Uterine smooth muscle cell (primary cell): ENCODE measurements around the gene PCDHA4. TPM values are rescaled to one million over a fixed set of nuclear protein-coding genes. Genes with fewer than 3 reads are reported as not detected.

ENCODE experiments used
- total RNA-seq: library from RNA; depleted of rRNA; stranded (reverse); fragments of >200 nt; gene quantifications from 2 replicates; pipeline ENCODE4 v1.2.3, GENCODE V29; 2014

Gene PCDHA4
- 0.11 and 0.62 TPM in 2 replicates for total RNA-seq

DNA sequence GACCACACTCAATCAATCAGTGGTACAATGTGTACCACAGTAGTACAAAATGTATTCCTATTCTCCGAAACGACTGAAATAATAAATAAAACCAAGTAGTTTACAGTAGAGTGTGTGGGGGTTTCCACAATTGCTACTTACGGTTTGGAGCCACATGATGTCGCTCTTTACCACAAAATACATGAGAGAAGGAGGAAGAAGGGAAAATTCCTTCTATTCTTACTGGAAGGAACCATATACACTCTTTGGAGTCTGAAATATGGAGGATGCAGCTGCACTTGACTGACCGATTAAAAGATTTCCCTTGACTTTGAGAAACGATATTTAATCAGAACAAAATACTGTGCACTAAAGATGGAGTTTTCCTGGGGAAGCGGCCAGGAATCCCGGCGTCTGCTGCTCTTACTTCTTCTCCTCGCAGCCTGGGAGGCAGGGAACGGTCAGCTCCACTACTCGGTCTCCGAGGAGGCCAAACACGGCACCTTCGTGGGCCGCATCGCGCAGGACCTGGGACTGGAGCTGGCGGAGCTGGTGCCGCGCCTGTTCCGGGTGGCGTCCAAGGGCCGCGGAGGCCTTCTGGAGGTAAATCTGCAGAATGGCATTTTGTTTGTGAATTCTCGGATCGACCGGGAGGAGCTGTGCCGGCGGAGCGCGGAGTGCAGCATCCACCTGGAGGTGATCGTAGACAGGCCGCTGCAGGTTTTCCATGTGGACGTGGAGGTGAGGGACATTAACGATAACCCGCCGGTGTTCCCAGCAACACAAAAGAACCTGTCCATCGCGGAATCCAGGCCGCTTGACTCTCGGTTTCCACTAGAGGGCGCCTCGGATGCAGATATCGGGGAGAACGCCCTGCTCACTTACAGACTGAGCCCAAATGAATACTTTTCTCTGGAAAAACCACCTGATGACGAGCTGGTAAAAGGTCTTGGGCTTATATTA is at the start of gene PCDHA4:
PCDHA4 (plus strand) TSS at position 235 of the 942 bp plus-strand sequence.

DNA sequence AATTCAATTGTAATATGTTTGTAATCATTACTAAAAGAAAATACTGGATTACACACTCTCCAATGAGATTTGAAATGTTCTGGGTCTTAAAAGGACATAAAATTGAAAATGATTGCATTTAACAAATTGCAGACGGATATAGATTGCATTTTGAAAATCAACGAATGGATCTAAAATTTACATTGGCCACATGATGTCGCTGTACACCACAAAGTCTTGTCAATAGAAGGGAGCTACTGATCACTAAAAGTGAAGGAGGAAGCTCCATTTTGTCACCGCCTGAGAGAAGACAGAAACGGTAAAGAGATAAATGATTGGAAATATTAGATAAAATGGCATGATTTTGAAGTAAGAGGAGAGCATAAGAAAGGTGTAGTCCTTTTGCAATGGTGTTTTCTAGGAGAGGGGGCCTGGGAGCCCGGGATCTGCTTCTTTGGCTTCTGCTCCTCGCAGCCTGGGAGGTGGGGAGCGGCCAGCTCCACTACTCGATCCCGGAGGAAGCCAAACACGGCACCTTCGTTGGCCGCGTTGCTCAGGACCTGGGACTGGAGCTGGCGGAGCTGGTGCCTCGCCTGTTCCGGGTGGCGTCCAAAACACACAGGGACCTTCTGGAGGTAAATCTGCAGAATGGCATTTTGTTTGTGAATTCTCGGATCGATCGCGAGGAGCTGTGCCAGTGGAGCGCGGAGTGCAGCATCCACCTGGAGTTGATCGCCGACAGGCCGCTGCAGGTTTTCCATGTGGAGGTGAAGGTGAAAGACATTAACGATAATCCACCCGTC is 20.8 kb upstream of the PCDHA4 start, which contains the start of gene PCDHA1:
PCDHA1 (plus strand) TSS at position 236 of the 782 bp plus-strand sequence.

DNA sequence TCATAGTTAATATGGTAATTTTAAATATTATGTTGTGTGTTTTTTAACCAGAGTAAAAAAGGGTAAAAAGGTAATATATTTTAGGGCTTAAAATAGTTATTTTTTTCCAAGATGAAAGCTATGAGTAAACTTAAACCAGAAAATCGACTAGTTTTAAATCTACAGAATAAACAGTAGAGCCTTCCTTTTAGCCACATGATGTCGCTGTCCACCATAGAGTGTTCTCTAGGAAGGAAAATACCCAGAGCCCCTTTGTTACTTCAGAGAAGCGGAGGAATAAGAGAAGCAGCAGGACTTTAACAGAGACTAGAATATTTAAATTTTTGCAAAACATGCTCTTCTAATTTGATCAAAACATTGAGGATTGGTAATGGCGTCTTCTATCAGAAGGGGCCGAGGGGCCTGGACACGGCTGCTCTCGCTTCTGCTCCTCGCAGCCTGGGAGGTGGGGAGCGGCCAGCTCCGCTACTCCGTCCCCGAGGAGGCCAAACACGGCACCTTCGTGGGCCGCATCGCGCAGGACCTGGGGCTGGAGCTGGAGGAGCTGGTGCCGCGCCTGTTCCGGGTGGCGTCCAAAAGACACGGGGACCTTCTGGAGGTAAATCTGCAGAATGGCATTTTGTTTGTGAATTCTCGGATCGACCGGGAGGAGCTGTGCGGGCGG is 12.1 kb upstream of the PCDHA4 start, which contains the start of gene PCDHA2:
PCDHA2 (plus strand) TSS at position 258 of the 664 bp plus-strand sequence.

DNA sequence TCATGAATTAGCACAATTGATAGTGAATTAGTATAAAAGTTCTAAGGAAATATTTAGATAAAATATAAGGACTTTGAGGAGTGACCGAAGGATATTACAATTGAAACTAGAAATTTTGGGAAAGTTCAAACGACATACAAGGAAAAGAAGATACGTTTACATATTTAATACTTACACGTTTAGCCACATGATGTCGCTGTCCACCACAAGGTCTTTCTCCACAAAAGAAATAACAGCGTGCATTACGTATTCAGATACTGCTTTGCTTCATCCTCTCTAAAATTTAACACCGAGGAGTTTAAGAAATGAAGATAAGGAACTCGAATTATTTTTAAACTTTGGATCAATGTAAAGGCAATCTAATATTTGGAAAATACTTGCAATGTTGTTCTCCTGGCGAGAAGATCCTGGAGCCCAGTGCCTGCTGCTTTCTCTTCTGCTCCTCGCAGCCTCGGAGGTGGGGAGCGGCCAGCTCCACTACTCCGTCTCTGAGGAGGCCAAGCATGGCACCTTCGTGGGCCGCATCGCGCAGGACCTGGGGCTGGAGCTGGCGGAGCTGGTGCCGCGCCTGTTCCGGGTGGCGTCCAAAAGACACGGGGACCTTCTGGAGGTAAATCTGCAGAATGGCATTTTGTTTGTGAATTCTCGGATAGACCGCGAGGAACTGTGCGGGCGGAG is 5.9 kb upstream of the PCDHA4 start, which contains the start of gene PCDHA3:
PCDHA3 (plus strand) TSS at position 242 of the 678 bp plus-strand sequence.

DNA sequence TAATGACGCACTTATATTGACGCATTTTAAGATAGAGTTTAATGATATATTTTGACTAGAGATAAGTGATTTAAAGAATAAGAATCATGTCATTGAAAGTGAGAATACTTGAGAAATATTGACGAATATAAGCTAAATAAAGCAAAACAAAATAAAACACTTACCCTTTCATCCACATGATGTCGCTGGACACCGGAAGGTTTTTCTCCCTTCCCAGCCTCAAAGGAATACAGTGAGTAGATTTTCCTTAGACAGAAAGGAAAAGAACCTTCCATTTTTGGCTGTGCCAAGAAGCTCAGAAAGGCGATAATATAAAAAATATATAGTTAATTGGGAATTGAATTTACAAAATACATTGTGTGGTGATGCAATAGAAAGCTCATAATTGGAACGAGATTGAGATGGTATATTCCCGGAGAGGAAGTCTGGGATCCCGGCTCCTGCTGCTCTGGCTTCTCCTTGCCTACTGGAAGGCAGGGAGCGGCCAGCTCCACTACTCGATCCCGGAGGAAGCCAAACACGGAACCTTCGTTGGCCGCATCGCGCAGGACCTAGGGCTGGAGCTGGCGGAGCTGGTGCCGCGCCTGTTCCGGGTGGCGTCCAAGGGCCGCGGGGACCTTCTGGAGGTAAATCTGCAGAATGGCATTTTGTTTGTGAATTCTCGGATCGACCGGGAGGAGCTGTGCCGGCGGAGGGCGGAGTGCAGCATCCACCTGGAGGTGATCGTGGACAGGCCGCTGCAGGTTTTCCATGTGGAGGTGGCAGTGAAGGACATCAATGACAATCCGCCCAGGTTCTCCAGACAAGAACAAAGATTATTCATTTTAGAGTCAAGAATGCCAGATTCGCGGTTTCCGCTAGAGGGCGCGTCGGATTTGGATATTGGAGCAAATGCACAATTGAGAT is 14.8 kb downstream of the PCDHA4 start, which contains the start of gene PCDHA5:
PCDHA5 (plus strand) TSS at position 239 of the 906 bp plus-strand sequence.

DNA sequence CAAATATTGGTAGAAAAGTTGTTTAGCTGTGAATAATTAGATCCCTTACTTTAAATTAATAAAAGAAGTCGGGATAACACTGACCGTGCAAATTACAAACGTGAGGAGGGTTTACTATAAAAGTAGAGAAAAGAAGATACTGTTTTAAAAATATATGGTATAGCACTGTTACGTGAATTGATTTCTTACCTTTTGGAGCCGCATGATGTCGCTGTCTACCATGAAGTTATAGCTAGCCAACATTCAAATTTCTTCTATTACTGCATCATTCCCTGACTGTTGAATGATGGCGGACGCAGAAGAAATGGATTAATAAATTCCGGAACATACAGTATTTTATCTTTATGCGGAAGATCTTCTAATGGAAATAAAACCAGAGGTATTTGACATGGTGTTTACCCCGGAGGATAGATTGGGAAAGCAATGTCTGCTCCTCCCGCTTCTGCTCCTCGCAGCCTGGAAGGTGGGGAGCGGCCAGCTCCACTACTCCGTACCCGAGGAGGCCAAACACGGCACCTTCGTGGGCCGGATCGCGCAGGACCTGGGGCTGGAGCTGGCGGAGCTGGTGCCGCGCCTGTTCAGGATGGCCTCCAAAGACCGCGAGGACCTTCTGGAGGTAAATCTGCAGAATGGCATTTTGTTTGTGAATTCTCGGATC is 21.0 kb downstream of the PCDHA4 start, which contains the start of gene PCDHA6:
PCDHA6 (plus strand) TSS at position 257 of the 658 bp plus-strand sequence; CDS start at position 389, 132 bp downstream.

DNA sequence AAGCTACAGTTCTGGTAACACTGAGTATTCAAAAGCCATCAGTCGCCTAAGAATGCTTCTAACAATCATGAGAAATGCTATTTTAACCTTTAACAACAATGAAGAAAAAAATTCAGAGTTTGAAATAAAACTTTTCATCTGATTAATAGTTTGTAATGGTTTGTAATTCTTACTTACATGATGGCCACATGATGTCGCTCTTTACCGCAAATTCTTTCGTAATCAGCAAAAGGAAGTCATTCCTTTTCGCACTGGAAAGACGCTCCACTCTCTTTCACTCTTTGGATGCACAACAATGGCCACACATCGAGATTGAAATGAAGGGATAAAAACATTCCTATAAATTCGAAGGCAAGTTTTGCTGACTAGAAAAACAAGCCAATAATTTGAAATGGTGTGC is 27.1 kb downstream of the PCDHA4 start, which contains the start of gene PCDHA7:
PCDHA7 (plus strand) TSS at position 277 of the 400 bp plus-strand sequence; CDS start at position 392, 115 bp downstream.

DNA sequence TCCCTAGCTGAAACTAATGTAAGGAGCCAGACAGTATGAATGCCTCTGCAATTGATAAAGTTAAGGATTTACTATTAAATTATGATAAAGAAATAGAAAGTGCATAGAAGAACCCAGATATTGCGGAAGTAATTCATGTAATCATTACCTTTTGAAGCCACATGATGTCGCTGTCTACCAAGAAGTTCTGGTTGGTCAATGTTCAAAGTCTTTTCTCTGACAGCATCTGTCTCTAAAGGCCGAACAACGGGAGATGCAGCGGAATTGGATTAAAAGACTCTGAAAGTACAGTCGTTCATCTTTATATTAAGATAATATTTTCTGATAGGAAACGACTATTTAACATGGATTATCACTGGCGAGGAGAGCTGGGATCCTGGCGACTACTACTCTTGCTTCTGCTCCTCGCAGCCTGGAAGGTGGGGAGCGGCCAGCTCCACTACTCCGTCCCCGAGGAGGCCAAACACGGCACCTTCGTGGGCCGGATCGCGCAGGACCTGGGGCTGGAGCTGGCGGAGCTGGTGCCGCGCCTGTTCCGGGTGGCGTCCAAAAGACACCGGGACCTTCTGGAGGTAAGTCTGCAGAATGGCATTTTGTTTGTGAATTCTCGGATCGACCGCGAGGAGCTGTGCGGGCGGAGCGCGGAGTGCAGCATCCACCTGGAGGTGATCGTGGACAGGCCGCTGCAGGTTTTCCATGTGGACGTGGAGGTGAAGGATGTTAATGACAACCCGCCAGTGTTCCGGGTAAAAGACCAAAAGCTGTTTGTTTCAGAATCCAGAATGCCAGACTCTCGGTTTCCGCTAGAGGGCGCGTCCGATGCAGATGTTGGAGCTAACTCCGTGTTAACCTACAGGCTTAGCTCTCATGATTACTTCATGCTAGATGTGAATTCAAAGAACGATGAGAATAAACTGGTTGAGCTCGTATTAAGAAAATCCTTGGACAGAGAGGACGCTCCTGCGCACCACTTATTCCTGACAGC is 34.4 kb downstream of the PCDHA4 start, which contains the start of gene PCDHA8:
PCDHA8 (plus strand) TSS at position 210 of the 985 bp plus-strand sequence; CDS start at position 345, 135 bp downstream.

DNA sequence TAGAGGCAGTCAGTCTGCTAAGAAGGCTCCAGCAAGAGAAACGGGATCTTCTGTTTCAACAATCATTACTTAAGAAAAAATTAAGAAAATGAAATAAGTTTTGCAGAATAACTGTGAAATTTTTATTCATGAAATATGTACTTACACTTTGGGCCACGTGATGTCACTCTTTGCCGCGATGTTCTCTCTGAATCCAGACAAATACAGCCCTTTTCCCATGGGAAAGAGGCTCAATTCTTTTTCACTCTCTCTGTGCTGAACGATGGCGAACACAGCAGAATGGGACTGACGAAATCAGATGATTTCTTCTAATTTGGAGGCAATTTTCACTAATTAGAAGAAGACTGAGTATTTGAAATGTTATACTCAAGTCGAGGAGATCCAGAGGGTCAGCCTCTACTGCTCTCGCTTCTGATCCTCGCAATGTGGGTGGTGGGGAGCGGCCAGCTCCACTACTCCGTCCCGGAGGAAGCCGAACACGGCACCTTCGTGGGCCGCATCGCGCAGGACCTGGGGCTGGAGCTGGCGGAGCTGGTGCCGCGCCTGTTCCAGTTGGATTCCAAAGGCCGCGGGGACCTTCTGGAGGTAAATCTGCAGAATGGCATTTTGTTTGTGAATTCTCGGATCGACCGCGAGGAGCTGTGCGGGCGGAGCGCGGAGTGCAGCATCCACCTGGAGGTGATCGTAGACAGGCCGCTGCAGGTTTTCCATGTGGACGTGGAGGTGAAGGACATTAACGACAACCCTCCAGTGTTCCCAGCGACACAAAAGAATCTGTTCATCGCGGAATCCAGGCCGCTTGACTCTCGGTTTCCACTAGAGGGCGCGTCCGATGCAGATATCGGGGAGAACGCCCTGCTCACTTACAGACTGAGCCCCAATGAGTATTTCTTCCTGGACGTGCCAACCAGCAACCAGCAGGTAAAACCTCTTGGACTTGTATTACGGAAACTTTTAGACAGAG is 41.6 kb downstream of the PCDHA4 start, which contains the start of gene PCDHA9:
PCDHA9 (plus strand) TSS at position 244 of the 964 bp plus-strand sequence; CDS start at position 358, 114 bp downstream.

DNA sequence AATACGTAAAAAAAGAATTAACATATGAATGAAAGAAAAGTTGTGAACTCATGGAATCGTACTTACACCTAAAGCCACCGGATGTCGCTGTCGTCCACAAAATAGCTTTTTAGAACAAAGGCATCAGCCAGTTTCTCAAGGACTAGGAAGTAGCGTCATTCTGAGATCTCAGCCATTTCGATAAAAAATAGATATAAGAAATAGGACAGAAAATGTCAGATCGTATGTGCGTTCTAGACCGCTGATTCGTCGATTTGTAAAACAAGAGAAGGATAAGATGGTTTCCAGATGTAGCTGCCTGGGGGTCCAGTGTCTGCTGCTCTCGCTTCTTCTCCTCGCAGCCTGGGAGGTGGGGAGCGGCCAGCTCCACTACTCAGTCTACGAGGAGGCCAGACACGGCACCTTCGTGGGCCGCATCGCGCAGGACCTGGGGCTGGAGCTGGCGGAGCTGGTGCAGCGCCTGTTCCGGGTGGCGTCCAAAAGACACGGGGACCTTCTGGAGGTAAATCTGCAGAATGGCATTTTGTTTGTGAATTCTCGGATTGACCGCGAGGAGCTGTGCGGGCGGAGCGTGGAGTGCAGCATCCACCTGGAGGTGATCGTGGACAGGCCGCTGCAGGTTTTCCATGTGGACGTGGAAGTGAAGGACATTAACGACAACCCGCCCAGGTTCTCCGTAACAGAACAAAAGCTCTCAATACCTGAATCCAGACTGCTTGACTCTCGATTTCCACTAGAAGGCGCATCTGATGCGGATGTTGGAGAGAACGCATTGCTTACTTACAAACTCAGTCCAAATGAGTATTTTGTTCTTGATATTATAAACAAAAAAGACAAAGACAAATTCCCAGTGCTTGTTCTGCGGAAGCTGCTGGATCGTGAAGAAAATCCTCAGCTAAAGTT is 49.2 kb downstream of the PCDHA4 start, which contains the start of gene PCDHA10:
PCDHA10 (plus strand) TSS at position 126 of the 903 bp plus-strand sequence; CDS start at position 278, 152 bp downstream.

Other genes with a start within 250 kb of the PCDHA4 start
- 43.1 and 49.1 TPM in 2 replicates for gene SRA1, start 249.6 kb upstream of the PCDHA4 start, total RNA-seq
- 17.2 and 26.0 TPM in 2 replicates for gene APBB3, start 242.5 kb upstream of the PCDHA4 start, total RNA-seq
- 15.0 and 21.6 TPM in 2 replicates for gene SLC35A4, start 242.2 kb upstream of the PCDHA4 start, total RNA-seq
- gene CD14, start 173.9 kb upstream of the PCDHA4 start, total RNA-seq: 0.11 and 0.25 TPM in 2 replicates
- gene TMCO6, start 167.6 kb upstream of the PCDHA4 start, total RNA-seq: 9.8 and 12.1 TPM in 2 replicates
- 22.8 and 31.7 TPM in 2 replicates for gene NDUFA2, start 159.4 kb upstream of the PCDHA4 start, total RNA-seq
- gene IK, start 159.2 kb upstream of the PCDHA4 start, total RNA-seq: 101 and 140 TPM in 2 replicates
- gene WDR55, start 142.2 kb upstream of the PCDHA4 start, total RNA-seq: 29.4 and 37.5 TPM in 2 replicates
- 0.12 and 0.33 TPM in 2 replicates for gene DND1, start 133.5 kb upstream of the PCDHA4 start, total RNA-seq
- 70.7 and 107 TPM in 2 replicates for gene HARS1, start 115.7 kb upstream of the PCDHA4 start, total RNA-seq
- gene HARS2, start 115.6 kb upstream of the PCDHA4 start, total RNA-seq: 38.0 and 38.8 TPM in 2 replicates
- gene ZMAT2, start 106.6 kb upstream of the PCDHA4 start, total RNA-seq: 60.6 and 61.1 TPM in 2 replicates
- under 0.01 TPM in 2 replicates for gene PCDHA1, start 20.9 kb upstream of the PCDHA4 start, total RNA-seq
- under 0.01 and 0.11 TPM in 2 replicates for gene PCDHA2, start 12.2 kb upstream of the PCDHA4 start, total RNA-seq
- gene PCDHA3, start 6.0 kb upstream of the PCDHA4 start, total RNA-seq: under 0.01 and 0.25 TPM in 2 replicates
- 0.11 and 0.12 TPM in 2 replicates for gene PCDHA5, start 14.5 kb downstream of the PCDHA4 start, total RNA-seq
- 0.77 and 1.4 TPM in 2 replicates for gene PCDHA6, start 20.9 kb downstream of the PCDHA4 start, total RNA-seq
- 0.22 and 0.87 TPM in 2 replicates for gene PCDHA7, start 27.2 kb downstream of the PCDHA4 start, total RNA-seq
- 0.11 and 0.12 TPM in 2 replicates for gene PCDHA8, start 34.1 kb downstream of the PCDHA4 start, total RNA-seq
- gene PCDHA9, start 41.3 kb downstream of the PCDHA4 start, total RNA-seq: 0.11 and 0.12 TPM in 2 replicates
- gene PCDHA10, start 48.8 kb downstream of the PCDHA4 start, total RNA-seq: 0.33 and 0.37 TPM in 2 replicates
- gene PCDHA11, start 61.9 kb downstream of the PCDHA4 start, total RNA-seq: 0.22 and 0.50 TPM in 2 replicates
- gene PCDHA12, start 68.2 kb downstream of the PCDHA4 start, total RNA-seq: 0.11 and 0.12 TPM in 2 replicates
- gene PCDHA13, start 75.1 kb downstream of the PCDHA4 start, total RNA-seq: under 0.01 and 0.25 TPM in 2 replicates
- gene PCDHAC1, start 119.2 kb downstream of the PCDHA4 start, total RNA-seq: 0.11 and 0.25 TPM in 2 replicates
- 0.55 and 1.9 TPM in 2 replicates for gene PCDHAC2, start 159.4 kb downstream of the PCDHA4 start, total RNA-seq
- not detected in 2 replicates for gene PCDHB1, start 244.3 kb downstream of the PCDHA4 start, total RNA-seq